ENCODE data around the gene FEZF1. TPM values are rescaled to one million over a fixed set of nuclear protein-coding genes. Genes with fewer than 3 reads are reported as not detected.

Gene FEZF1
- total RNA-seq, 2 donors from 2014 or later: not detected

GRCh38 chr7:122260336-122260735 is 44.2 kb downstream of the FEZF1 start:
- DNase-seq (ENCODE audit: low spot score): no peak
- no peak for TF ChIP-seq CTCF (IDR thresholded peaks at IDR 0.05)
- Histone ChIP-seq H3K27ac (no peak overlapping the region), H3K4me3 (no peak overlapping the region), H3K9me3 (no peaks in the 10 kb centered on the region), H3K36me3 (no peaks in the 10 kb centered on the region), H3K27me3 (no peaks in the 10 kb centered on the region), H3K4me1 (no peaks in the 10 kb centered on the region)

GRCh38 chr7:122258971-122259370 is 45.6 kb downstream of the FEZF1 start:
- Histone ChIP-seq H3K4me1 (no peaks in the 10 kb centered on the region), H3K27me3 (no peaks in the 10 kb centered on the region), H3K36me3 (no peaks in the 10 kb centered on the region), H3K27ac (no peak overlapping the region), H3K4me3 (no peak overlapping the region), H3K9me3 (no peaks in the 10 kb centered on the region)
- no peak for TF ChIP-seq CTCF (IDR thresholded peaks at IDR 0.05)
- no peak for DNase-seq (ENCODE audit: low spot score)

- no peaks in the 10 kb centered on the region for H3K36me3 ChIP-seq
- no peak for TF ChIP-seq CTCF (IDR thresholded peaks at IDR 0.05)
Measured at GRCh38 chr7:122257056-122257455, 47.5 kb downstream of the FEZF1 start.

GRCh38 chr7:122256046-122256445 is 48.5 kb downstream of the FEZF1 start:
- Histone ChIP-seq H3K4me1 (no peaks in the 10 kb centered on the region), H3K27ac (no peak overlapping the region), H3K36me3 (no peaks in the 10 kb centered on the region), H3K9me3 (no peaks in the 10 kb centered on the region), H3K4me3 (no peak overlapping the region), H3K27me3 (no peaks in the 10 kb centered on the region)
- no peak for DNase-seq (ENCODE audit: low spot score)
- no peak for TF ChIP-seq CTCF (IDR thresholded peaks at IDR 0.05)

More at GRCh38 chr7:122257056-122257455, 47.5 kb downstream of the FEZF1 start:
- Histone ChIP-seq H3K27ac (no peak overlapping the region), H3K4me1 (no peaks in the 10 kb centered on the region), H3K9me3 (no peaks in the 10 kb centered on the region), H3K27me3 (no peaks in the 10 kb centered on the region), H3K4me3 (no peak overlapping the region)
- no peak for DNase-seq (ENCODE audit: low spot score)

- H3K27me3 ChIP-seq: no peaks in the 10 kb centered on the region
- no peak overlapping the region for H3K27ac ChIP-seq
- no peaks in the 10 kb centered on the region for H3K4me1 ChIP-seq
- no peaks in the 10 kb centered on the region for H3K9me3 ChIP-seq
- no peaks in the 10 kb centered on the region for H3K36me3 ChIP-seq
- no peak for TF ChIP-seq CTCF (IDR thresholded peaks at IDR 0.05)
- no peak overlapping the region for H3K4me3 ChIP-seq
- DNase-seq (ENCODE audit: low spot score): no peak
Measured at GRCh38 chr7:122255454-122255853, 49.1 kb downstream of the FEZF1 start.

Other genes with a start within 250 kb of the FEZF1 start
- gene AASS, start 160.5 kb downstream of the FEZF1 start, total RNA-seq: 10 to 100 TPM; 18.0 to 27.4 TPM

Measured in right atrium auricular region (tissue), 2 donors.